Subcutaneous adipose tissue (tissue), 4 donors: Measurements from ENCODE around the gene RRP9. TPM values are rescaled to one million over a fixed set of nuclear protein-coding genes. Genes with fewer than 3 reads are reported as not detected.

Source experiments
- CTCF ChIP-seq: fragments of 450-650 bp; IDR thresholded peaks from one replicate; pipeline ENCODE4 v1.5.1; 2016; ENCODE audit warnings: low read depth, mild to moderate bottlenecking, control low read depth, antibody characterized with exemption, moderate library complexity
- total RNA-seq, 4 donors: library from RNA; depleted of rRNA; stranded (reverse); fragments of >200 nt; gene quantifications; one replicate each; pipeline ENCODE4 v1.1.0, GENCODE V29; 2016

RRP9 gene
- total RNA-seq, 4 donors from 2014 or later = 8.1 to 18.1 (median 11.5) TPM

- TF ChIP-seq CTCF = no peak
Observed at GRCh38 chr3:51945031-51945840, 3.5 kb upstream of the RRP9 start.

GRCh38 chr3:51944451-51945021, 2.8 kb upstream of the RRP9 start:
- no peak for TF ChIP-seq CTCF

GRCh38 chr3:51943451-51944391, 2.0 kb upstream of the RRP9 start:
- TF ChIP-seq CTCF = no peak

- no peak for TF ChIP-seq CTCF
Observed at GRCh38 chr3:51942603-51943450, 1.1 kb upstream of the RRP9 start.

- TF ChIP-seq CTCF = no peak
Observed at GRCh38 chr3:51941463-51941797, 274 bp downstream of the RRP9 start.

GRCh38 chr3:51940648-51941462, 849 bp downstream of the RRP9 start:
- no peak for TF ChIP-seq CTCF
